GM18505 (cell line): ENCODE data around the gene EPN2.

Source experiments
- ATAC-seq: cut with Tn5 transposase; IDR thresholded peaks from one replicate; pipeline ENCODE4 v1.9.1; 2021; ENCODE audit not compliant: unreplicated experiment
- POLR2A ChIP-seq: IDR thresholded peaks from 4 replicates; pipeline ENCODE4 v1.6.1; 2011; ENCODE audit warnings: borderline replicate concordance; ENCODE audit not compliant: insufficient read depth, insufficient read length; ENCODE audit errors: extremely low read depth

EPN2 gene

GRCh38 chr17:19288453-19288852 lies 51.3 kb downstream of the EPN2 start:
- ATAC-seq = no peak
- no peak for TF ChIP-seq POLR2A

GRCh38 chr17:19290066-19290705 lies 53.0 kb downstream of the EPN2 start:
- no peak for TF ChIP-seq POLR2A
- ATAC-seq = no peak

GRCh38 chr17:19291646-19292376 lies 54.6 kb downstream of the EPN2 start:
- TF ChIP-seq POLR2A = no peak
- ATAC-seq = no peak

GRCh38 chr17:19292377-19292711 lies 55.2 kb downstream of the EPN2 start:
- ATAC-seq = no peak
- TF ChIP-seq POLR2A = no peak

GRCh38 chr17:19294443-19294842 lies 57.3 kb downstream of the EPN2 start:
- ATAC-seq = no peak
- no peak for TF ChIP-seq POLR2A

- ATAC-seq = no peak
- TF ChIP-seq POLR2A = no peak
Measured at GRCh38 chr17:19295473-19296135, 58.4 kb downstream of the EPN2 start.

GRCh38 chr17:19296786-19297778 lies 59.9 kb downstream of the EPN2 start:
- ATAC-seq = no peak
- TF ChIP-seq POLR2A = no peak

- no peak for ATAC-seq
- TF ChIP-seq POLR2A = no peak
Measured at GRCh38 chr17:19298569-19299213, 61.5 kb downstream of the EPN2 start.

- ATAC-seq = no peak
Measured at GRCh38 chr17:19299214-19299747, 62.1 kb downstream of the EPN2 start.

GRCh38 chr17:19299866-19300265 lies 62.7 kb downstream of the EPN2 start:
- no peak for TF ChIP-seq POLR2A
- no peak for ATAC-seq

More at GRCh38 chr17:19299214-19299747, 62.1 kb downstream of the EPN2 start:
- TF ChIP-seq POLR2A = no peak

GRCh38 chr17:19301274-19301951 lies 64.2 kb downstream of the EPN2 start:
- ATAC-seq = no peak
- TF ChIP-seq POLR2A = no peak

- TF ChIP-seq POLR2A = no peak
- no peak for ATAC-seq
Measured at GRCh38 chr17:19301973-19302372, 64.8 kb downstream of the EPN2 start.

GRCh38 chr17:19302791-19303331 lies 65.7 kb downstream of the EPN2 start:
- no peak for TF ChIP-seq POLR2A
- no peak for ATAC-seq
